Adrenal gland (tissue), 12 donors: ENCODE results near the gene DNM2. TPM values are rescaled to one million over a fixed set of nuclear protein-coding genes. Genes with fewer than 3 reads are reported as not detected.
A peak's percentile ranks its signal among the peaks of the same experiment; 100 is the strongest.

Experiments
- DNase-seq, 7 donors: peaks; one replicate each; pipeline ENCODE4 v3.0.0-alpha.2; 2019 to 2020
- H3K27ac ChIP-seq, 5 donors: fragments of 200-600 bp; sonication (generic) in 4 of 5; 1 replicate in 3 of 5; 2 replicates in 2 of 5; pipeline versions ENCODE4 v1.5.1 to v1.8.0; 2016 to 2020; ENCODE audit warnings: mild to moderate bottlenecking in 1 of 5
- H3K27me3 ChIP-seq: fragments of 200-600 bp; 2 replicates; pipeline ENCODE4 v1.8.0; 2021
- H3K36me3 ChIP-seq, 2 donors: fragments of 200-600 bp; replicated peaks in 1 of 2; 1 replicate in 1 of 2; 2 replicates in 1 of 2; pipeline versions ENCODE4 v1.5.1 to v1.8.0; 2018 to 2022
- H3K4me1 ChIP-seq, 2 donors: fragments of 200-600 bp; replicated peaks in 1 of 2; 1 replicate in 1 of 2; 2 replicates in 1 of 2; pipeline versions ENCODE4 v1.5.1 to v1.8.0; 2018 to 2021
- H3K4me3 ChIP-seq, 4 donors: fragments of 200-600 bp; sonication (generic) in 3 of 4; one replicate each; pipeline ENCODE4 v1.5.1; 2016 to 2018
- H3K9me3 ChIP-seq, 3 donors: fragments of 200-600 bp; sonication (generic) in 1 of 3; replicated peaks in 1 of 3; 1 replicate in 2 of 3; 2 replicates in 1 of 3; pipeline versions ENCODE4 v1.5.1 to v1.8.0; 2016 to 2021
- POLR2A ChIP-seq, 2 donors: fragments of 450-650 bp; IDR thresholded peaks; one replicate each; pipeline ENCODE4 v1.6.1; 2017; ENCODE audit warnings: antibody characterized with exemption in 2 of 2, mild to moderate bottlenecking in 2 of 2, moderate library complexity in 1 of 2
- WGBS, 4 donors: extraction: QIAGEN DNeasy Blood & Tissue Kit in 2 of 4; methylation state at CpG; one replicate each; pipeline versions ENCODE4 v1.1.5 to v1.1.7; 2013 to 2017; 5-methylcytosine and 5-hydroxymethylcytosine counted together
- intact Hi-C, 2 donors: fragments of 100-400 bp; cut with DNase I; formaldehyde crosslinking; loops; one replicate each; pipeline versions ENCODE4 v1.14.1 to v1.15.0; 2022 to 2023
- polyA plus RNA-seq, 3 donors: library from polyadenylated mRNA; stranded (reverse); fragments of 200-250 nt in 2 of 3; fragments of 350-450 nt in 1 of 3; fragmentation: Illumina TruSeq in 1 of 3; extraction: RNeasy Lipid Tissue Mini Kit (QIAGEN cat#74804) in 1 of 3; gene quantifications; one replicate each; pipeline ENCODE4 v1.2.3, GENCODE V29; 2013 to 2014
- total RNA-seq, 9 donors: library from RNA; depleted of rRNA in 4 of 9; stranded (reverse); fragments of >200 nt in 4 of 9; fragments of 120-200 nt in 1 of 9; fragmentation: NEBNext Ultra II Directional in 1 of 9; extraction: Animal tissue kit (Norgen Biotek cat#: 25700) in 1 of 9; gene quantifications; one replicate each; pipeline versions ENCODE4 v1.1.0 to v1.2.4, GENCODE V29; 2013 to 2023
- TF ChIP-seq, protein P1 (sequence below), 6 experiments: fragments of 450-650 bp in 4 of 6; fragments of 200-600 bp in 2 of 6; sonication (generic) in 1 of 6; IDR thresholded peaks; 1 replicate in 5 of 6; 2 replicates in 1 of 6; pipeline versions ENCODE4 v1.5.1 to v1.8.0; 2016 to 2021; ENCODE audit warnings: antibody characterized with exemption in 6 of 6, mild to moderate bottlenecking in 2 of 6, moderate library complexity in 1 of 6
- donor health status: healthy with polysubstance abuse.
- donor health status: Bipolar disorder and iron deficiency.
- donor health status: DM: yes; HTN: yes; CAD: no.
- donor health status: DM: no; HTN: no; CAD: no.
- donor health status: DM: no; HTN: no; CAD: no.
- donor health status: DM: yes; HTN: yes; CAD: no.

The DNM2 gene
- total and polyA plus RNA-seq, 12 donors, result 73.3 to 196 (median 153) TPM

GRCh38 chr19:10829967-10830366, 112.1 kb downstream of the DNM2 start:
- peak in 1 of 7 donors; percentile 24 for DNase-seq
- H3K27me3 ChIP-seq, result no peaks in the 10 kb centered on the region
- H3K27ac ChIP-seq, result no peak overlapping the region
- 78 to 100% (median 90%) methylated on average over 5 to 16 of the region's 16 CpGs for WGBS, 4 donors
- H3K4me1 ChIP-seq, result peaks cover 0 to 3% of the 10 kb centered on the region in 2 donors
- intact Hi-C loops, result no loop called here
- H3K4me3 ChIP-seq, result no peak overlapping the region
- H3K36me3 ChIP-seq, result peaks cover 0 to 87% of the 10 kb centered on the region in 2 donors
- TF ChIP-seq POLR2A (IDR thresholded peaks at IDR 0.05), result no peak
- TF ChIP-seq, protein P1, sequence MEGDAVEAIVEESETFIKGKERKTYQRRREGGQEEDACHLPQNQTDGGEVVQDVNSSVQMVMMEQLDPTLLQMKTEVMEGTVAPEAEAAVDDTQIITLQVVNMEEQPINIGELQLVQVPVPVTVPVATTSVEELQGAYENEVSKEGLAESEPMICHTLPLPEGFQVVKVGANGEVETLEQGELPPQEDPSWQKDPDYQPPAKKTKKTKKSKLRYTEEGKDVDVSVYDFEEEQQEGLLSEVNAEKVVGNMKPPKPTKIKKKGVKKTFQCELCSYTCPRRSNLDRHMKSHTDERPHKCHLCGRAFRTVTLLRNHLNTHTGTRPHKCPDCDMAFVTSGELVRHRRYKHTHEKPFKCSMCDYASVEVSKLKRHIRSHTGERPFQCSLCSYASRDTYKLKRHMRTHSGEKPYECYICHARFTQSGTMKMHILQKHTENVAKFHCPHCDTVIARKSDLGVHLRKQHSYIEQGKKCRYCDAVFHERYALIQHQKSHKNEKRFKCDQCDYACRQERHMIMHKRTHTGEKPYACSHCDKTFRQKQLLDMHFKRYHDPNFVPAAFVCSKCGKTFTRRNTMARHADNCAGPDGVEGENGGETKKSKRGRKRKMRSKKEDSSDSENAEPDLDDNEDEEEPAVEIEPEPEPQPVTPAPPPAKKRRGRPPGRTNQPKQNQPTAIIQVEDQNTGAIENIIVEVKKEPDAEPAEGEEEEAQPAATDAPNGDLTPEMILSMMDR (IDR thresholded peaks at IDR 0.05), result no peak
- H3K9me3 ChIP-seq, result no peaks in the 10 kb centered on the region

DNA sequence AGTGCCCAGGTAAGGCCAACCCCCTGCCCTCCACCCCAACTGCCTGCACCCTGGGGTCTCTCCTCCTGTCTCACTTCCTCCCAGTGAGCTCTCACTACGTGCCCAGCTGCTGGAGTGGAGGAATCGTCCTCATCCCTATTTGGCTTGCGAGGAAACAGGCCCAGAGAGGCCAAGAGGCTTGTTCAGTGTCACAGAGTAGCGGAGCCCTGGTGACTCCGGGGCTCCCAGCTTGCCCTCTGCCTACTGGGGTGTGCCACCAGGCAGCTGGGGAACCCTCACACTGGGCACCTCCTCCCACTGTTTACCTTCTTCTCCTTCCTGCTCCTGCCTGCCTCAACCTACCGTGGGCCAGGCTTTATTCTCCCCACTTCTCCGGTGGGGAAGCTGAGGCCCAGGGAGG, 112.5 kb downstream of the DNM2 start:
- 82 to 95% (median 87%) methylated on average over 5 to 7 of the region's 7 CpGs for WGBS, 4 donors
- peaks cover 0 to 83% of the 10 kb centered on the region in 2 donors for H3K36me3 ChIP-seq
- H3K9me3 ChIP-seq, result no peaks in the 10 kb centered on the region
- H3K4me1 ChIP-seq, result peaks cover 0 to 7% of the 10 kb centered on the region in 2 donors
- intact Hi-C loops, result no loop called here
- no peaks in the 10 kb centered on the region for H3K27me3 ChIP-seq
- no peak overlapping the region for H3K27ac ChIP-seq
- DNase-seq, result peak in 1 of 7 donors; percentile 21
- TF ChIP-seq, protein P1 (IDR thresholded peaks at IDR 0.05), result no peak
- TF ChIP-seq POLR2A (IDR thresholded peaks at IDR 0.05), result no peak
- H3K4me3 ChIP-seq, result no peak overlapping the region

DNA sequence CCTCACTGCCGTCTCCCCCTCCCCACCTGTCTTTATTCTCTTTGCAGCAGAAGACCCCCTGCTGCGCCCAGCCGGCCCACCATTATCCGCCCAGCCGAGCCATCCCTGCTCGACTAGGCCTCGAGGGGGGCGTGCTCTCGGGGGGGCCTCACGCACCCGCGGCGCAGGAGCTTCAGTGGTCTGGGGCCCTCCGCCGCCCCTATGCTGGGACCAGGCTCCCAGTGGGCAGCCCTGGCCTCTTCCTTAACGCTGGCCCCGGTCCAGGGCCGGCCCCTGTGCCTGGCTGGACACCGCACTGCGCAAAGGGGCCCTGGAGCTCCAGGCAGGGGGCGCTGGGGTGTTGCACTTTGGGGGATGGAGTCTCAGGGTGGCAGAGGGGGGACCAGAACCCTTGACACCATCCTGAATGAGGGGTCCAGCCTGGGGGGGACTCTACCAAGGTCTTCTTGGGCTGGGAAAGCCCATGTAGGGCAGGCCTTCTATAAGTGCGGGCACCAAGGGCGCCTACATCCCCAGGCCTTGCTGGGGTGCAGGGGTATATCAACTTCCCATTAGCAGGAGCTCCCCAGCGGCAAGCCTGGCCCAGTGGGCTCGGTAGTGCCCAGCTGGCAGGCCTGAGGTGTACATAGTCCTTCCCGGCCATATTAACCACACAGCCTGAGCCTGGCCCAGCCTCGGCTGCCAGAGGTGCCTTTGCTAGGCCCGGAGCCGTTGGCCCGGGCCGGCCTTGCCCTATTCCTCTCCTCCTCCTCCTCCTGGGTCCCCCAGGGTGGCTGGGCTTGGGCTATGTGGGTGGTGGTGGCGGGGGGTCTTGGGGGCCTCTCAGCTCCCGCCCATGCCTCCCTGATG, 113.3 kb downstream of the DNM2 start:
- Histone ChIP-seq H3K9me3 (no peaks in the 10 kb centered on the region), H3K27ac (no peak overlapping the region), H3K4me3 (no peak overlapping the region), H3K36me3 (peaks cover 0 to 75% of the 10 kb centered on the region in 2 donors), H3K27me3 (no peaks in the 10 kb centered on the region), H3K4me1 (peaks cover 0 to 7% of the 10 kb centered on the region in 2 donors)
- peak in 2 of 7 donors; percentile 22 to 27 for DNase-seq
- TF ChIP-seq, protein P1 (IDR thresholded peaks at IDR 0.05), result no peak
- no peak for TF ChIP-seq POLR2A (IDR thresholded peaks at IDR 0.05)
- intact Hi-C loops, result no loop called here
- 81 to 86% (median 82%) methylated on average over 13 to 33 of the region's 33 CpGs for WGBS, 4 donors

- H3K4me1 ChIP-seq, result peaks cover 6 to 14% of the 10 kb centered on the region in 2 donors
- intact Hi-C loops, result no loop called here
- no peaks in the 10 kb centered on the region for H3K27me3 ChIP-seq
- 73 to 76% (median 76%) methylated on average over 21 to 28 of the region's 28 CpGs for WGBS, 4 donors
- TF ChIP-seq, protein P1 (IDR thresholded peaks at IDR 0.05), result no peak
- no peak for TF ChIP-seq POLR2A (IDR thresholded peaks at IDR 0.05)
- H3K27ac ChIP-seq, result no peak overlapping the region
- peak in 1 of 7 donors; percentile 21 for DNase-seq
- no peaks in the 10 kb centered on the region for H3K9me3 ChIP-seq
- H3K4me3 ChIP-seq, result no peak overlapping the region
- peaks cover 0 to 64% of the 10 kb centered on the region in 2 donors for H3K36me3 ChIP-seq
Observed at GRCh38 chr19:10831987-10832938, 114.4 kb downstream of the DNM2 start.
